Liver (tissue), 9 donors: ENCODE data around the gene ZNF664. TPM values are rescaled to one million over a fixed set of nuclear protein-coding genes. Genes with fewer than 3 reads are reported as not detected.

Experiments used
- DNase-seq: peaks from one replicate; pipeline ENCODE4 v3.0.0-alpha.2; 2017; ENCODE audit warnings: low spot score
- H3K27ac ChIP-seq, 2 donors: one replicate each; pipeline ENCODE4 v1.7.0; 2013; ENCODE audit warnings: inconsistent platforms in 2 of 2, low read length in 2 of 2, control low read depth in 1 of 2, low read depth in 1 of 2, mild to moderate bottlenecking in 1 of 2
- H3K27me3 ChIP-seq, 4 donors: one replicate each; pipeline versions ENCODE4 v1.6.1 to v1.7.0; 2013; ENCODE audit warnings: low read length in 3 of 4, inconsistent platforms in 1 of 4, mild to moderate bottlenecking in 1 of 4, moderate library complexity in 1 of 4; ENCODE audit not compliant: control insufficient read depth in 4 of 4, insufficient read depth in 4 of 4
- H3K36me3 ChIP-seq, 4 donors: one replicate each; pipeline versions ENCODE4 v1.6.1 to v1.7.0; 2013; ENCODE audit warnings: low read length in 3 of 4, mild to moderate bottlenecking in 3 of 4, low read depth in 1 of 4, moderate library complexity in 1 of 4; ENCODE audit not compliant: control insufficient read depth in 4 of 4, insufficient read depth in 3 of 4
- H3K4me1 ChIP-seq, 4 donors: one replicate each; pipeline versions ENCODE4 v1.6.1 to v1.7.0; 2013; ENCODE audit warnings: low read length in 3 of 4, mild to moderate bottlenecking in 3 of 4, moderate library complexity in 1 of 4; ENCODE audit not compliant: control insufficient read depth in 4 of 4, insufficient read depth in 4 of 4
- H3K4me3 ChIP-seq, 3 donors: one replicate each; pipeline versions ENCODE4 v1.6.1 to v1.7.0; 2013; ENCODE audit warnings: low read length in 3 of 3, control low read depth in 1 of 3, low read depth in 1 of 3, mild to moderate bottlenecking in 1 of 3
- H3K9ac ChIP-seq, 2 donors: one replicate each; pipeline ENCODE4 v1.7.0; 2013; ENCODE audit warnings: low read length in 2 of 2, mild to moderate bottlenecking in 2 of 2, moderate library complexity in 2 of 2, control low read depth in 1 of 2, low read depth in 1 of 2
- H3K9me3 ChIP-seq, 4 donors: one replicate each; pipeline versions ENCODE4 v1.6.1 to v1.7.0; 2013; ENCODE audit warnings: low read length in 3 of 4; ENCODE audit not compliant: control insufficient read depth in 4 of 4
- CTCF ChIP-seq: fragments of 150-350 bp; IDR thresholded peaks from 2 replicates; pipeline ENCODE4 v1.5.1; 2017; ENCODE audit warnings: improper control_type of control experiment, low read depth, low read length; ENCODE audit not compliant: missing input control
- EGR1 ChIP-seq, 2 donors: IDR thresholded peaks; 2 replicates each; pipeline ENCODE4 v1.6.1; 2016 to 2018; ENCODE audit warnings: antibody characterized with exemption in 2 of 2, low read depth in 2 of 2
- FOXA1 ChIP-seq: IDR thresholded peaks from 2 replicates; pipeline ENCODE4 v1.6.1; 2016; ENCODE audit warnings: antibody characterized with exemption
- FOXA2 ChIP-seq: IDR thresholded peaks from 2 replicates; pipeline ENCODE4 v1.6.1; 2016; ENCODE audit warnings: antibody characterized with exemption
- GABPA ChIP-seq, 2 donors: IDR thresholded peaks in 1 of 2; conservative IDR thresholded peaks in 1 of 2; 2 replicates each; pipeline ENCODE4 v1.6.1; 2016; ENCODE audit warnings: antibody characterized with exemption in 2 of 2, mild to moderate bottlenecking in 1 of 2, moderate library complexity in 1 of 2
- HNF4A ChIP-seq, 2 donors: conservative IDR thresholded peaks; 2 replicates each; pipeline ENCODE4 v1.6.1; 2016; ENCODE audit warnings: antibody characterized with exemption in 2 of 2, mild to moderate bottlenecking in 2 of 2
- HNF4G ChIP-seq: IDR thresholded peaks from 2 replicates; pipeline ENCODE4 v1.6.1; 2016; ENCODE audit warnings: antibody characterized with exemption
- JUND ChIP-seq, 2 donors: IDR thresholded peaks; 2 replicates each; pipeline ENCODE4 v1.6.1; 2016; ENCODE audit warnings: antibody characterized with exemption in 2 of 2
- MAX ChIP-seq: IDR thresholded peaks from 2 replicates; pipeline ENCODE4 v1.6.1; 2016; ENCODE audit warnings: antibody characterized with exemption
- NR2F2 ChIP-seq: IDR thresholded peaks from 2 replicates; pipeline ENCODE4 v1.6.1; 2016; ENCODE audit warnings: antibody characterized with exemption
- RAD21 ChIP-seq, 2 donors: IDR thresholded peaks; 2 replicates each; pipeline ENCODE4 v1.6.1; 2016; ENCODE audit warnings: antibody characterized with exemption in 2 of 2, mild to moderate bottlenecking in 2 of 2
- RXRA ChIP-seq, 2 donors: IDR thresholded peaks; 2 replicates each; pipeline ENCODE4 v1.6.1; 2017 to 2018; ENCODE audit warnings: antibody characterized with exemption in 2 of 2, mild to moderate bottlenecking in 1 of 2
- SP1 ChIP-seq: IDR thresholded peaks from 2 replicates; pipeline ENCODE4 v1.6.1; 2018; ENCODE audit warnings: antibody characterized with exemption, mild to moderate bottlenecking
- TAF1 ChIP-seq: conservative IDR thresholded peaks from 2 replicates; pipeline ENCODE4 v1.6.1; 2016; ENCODE audit warnings: antibody characterized with exemption, mild to moderate bottlenecking
- ZBTB33 ChIP-seq: IDR thresholded peaks from 2 replicates; pipeline ENCODE4 v1.6.1; 2016; ENCODE audit warnings: antibody characterized with exemption
- WGBS: extraction: QIAGEN DNeasy Blood & Tissue Kit; methylation state at CpG from one replicate; pipeline ENCODE4 v1.1.7; 2013; 5-methylcytosine and 5-hydroxymethylcytosine counted together
- polyA plus RNA-seq, 2 donors: library from polyadenylated mRNA; stranded (reverse) in 1 of 2; unstranded in 1 of 2; fragments of 200-250 nt in 1 of 2; fragments of >200 nt in 1 of 2; fragmentation: Nextera tagmentation in 1 of 2; extraction: Ambion mirVana in 1 of 2; gene quantifications; one replicate each; pipeline versions ENCODE4 v1.2.1 to v1.2.3, GENCODE V29; 2013 to 2015
- total RNA-seq, 2 donors: library from RNA; depleted of rRNA; stranded (reverse); fragments of >200 nt; gene quantifications; one replicate each; pipeline ENCODE4 v1.2.3, GENCODE V29; 2014
- TF ChIP-seq, protein P1 (sequence below): IDR thresholded peaks from 2 replicates; pipeline ENCODE4 v1.6.1; 2016; ENCODE audit warnings: antibody characterized with exemption, mild to moderate bottlenecking
- donor health status: healthy.
- donor health status: healthy.
- donor health status: healthy.
- donor health status: healthy.
- donor health status: healthy.

ZNF664 gene
- total and polyA plus RNA-seq, 4 donors, result 7.2 to 40.3 (median 29.6) TPM

DNA sequence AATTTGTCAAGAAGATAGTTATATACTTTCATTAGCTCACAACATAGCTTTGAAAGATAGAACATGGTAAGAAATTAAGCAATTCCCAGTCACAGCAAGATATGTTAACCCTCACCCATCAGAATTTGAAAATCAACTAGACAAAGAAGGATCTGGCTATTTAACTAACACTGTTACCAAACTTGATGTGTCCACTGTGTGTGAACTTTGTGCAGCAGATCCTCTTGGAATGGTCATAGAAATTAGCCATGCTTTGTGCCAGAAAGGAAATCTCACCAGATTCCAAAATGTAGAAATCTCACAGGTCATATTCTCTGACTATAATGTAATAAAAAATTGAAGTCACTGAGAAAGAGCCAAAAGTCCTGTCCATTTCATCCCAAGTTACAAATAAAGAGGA is 46.1 kb downstream of the ZNF664 start (continued):
- TF ChIP-seq, protein P1, sequence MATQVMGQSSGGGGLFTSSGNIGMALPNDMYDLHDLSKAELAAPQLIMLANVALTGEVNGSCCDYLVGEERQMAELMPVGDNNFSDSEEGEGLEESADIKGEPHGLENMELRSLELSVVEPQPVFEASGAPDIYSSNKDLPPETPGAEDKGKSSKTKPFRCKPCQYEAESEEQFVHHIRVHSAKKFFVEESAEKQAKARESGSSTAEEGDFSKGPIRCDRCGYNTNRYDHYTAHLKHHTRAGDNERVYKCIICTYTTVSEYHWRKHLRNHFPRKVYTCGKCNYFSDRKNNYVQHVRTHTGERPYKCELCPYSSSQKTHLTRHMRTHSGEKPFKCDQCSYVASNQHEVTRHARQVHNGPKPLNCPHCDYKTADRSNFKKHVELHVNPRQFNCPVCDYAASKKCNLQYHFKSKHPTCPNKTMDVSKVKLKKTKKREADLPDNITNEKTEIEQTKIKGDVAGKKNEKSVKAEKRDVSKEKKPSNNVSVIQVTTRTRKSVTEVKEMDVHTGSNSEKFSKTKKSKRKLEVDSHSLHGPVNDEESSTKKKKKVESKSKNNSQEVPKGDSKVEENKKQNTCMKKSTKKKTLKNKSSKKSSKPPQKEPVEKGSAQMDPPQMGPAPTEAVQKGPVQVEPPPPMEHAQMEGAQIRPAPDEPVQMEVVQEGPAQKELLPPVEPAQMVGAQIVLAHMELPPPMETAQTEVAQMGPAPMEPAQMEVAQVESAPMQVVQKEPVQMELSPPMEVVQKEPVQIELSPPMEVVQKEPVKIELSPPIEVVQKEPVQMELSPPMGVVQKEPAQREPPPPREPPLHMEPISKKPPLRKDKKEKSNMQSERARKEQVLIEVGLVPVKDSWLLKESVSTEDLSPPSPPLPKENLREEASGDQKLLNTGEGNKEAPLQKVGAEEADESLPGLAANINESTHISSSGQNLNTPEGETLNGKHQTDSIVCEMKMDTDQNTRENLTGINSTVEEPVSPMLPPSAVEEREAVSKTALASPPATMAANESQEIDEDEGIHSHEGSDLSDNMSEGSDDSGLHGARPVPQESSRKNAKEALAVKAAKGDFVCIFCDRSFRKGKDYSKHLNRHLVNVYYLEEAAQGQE, result no peak

DNA sequence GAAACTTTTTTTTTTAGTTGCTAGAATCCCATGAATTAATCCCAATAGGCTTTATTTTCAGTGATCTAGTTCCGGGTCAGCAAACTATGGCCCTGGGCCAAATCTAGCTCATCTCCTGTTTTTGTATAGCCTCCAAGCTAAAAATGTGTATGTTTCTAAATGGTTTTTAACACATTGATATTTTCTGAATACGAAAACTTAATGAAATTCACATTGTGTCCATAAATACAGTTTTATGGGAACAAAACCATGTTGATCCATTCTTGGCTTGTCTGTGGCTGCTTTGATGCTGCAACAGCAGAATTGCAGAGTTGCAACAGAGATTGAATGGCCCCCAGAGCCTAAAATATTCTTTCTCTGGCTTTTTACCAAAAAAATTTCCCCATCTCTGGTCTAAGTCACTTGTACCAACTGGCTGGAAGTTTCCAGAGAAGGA is 47.5 kb downstream of the ZNF664 start:
- Histone ChIP-seq H3K9ac (no peak overlapping the region), H3K4me1 (peaks cover 0 to 10% (median 6%) of the 10 kb centered on the region in 4 donors), H3K4me3 (no peak overlapping the region), H3K27ac (no peak overlapping the region), H3K9me3 (no peaks in the 10 kb centered on the region), H3K27me3 (no peaks in the 10 kb centered on the region), H3K36me3 (no peaks in the 10 kb centered on the region)
- no peak for TF ChIP-seq HNF4G
- no peak for TF ChIP-seq EGR1 (IDR thresholded peaks at IDR 0.05; ENCODE audit: low read depth in 2 of 2)
- TF ChIP-seq RXRA (IDR thresholded peaks at IDR 0.05), result no peak
- TF ChIP-seq GABPA (IDR thresholded peaks at IDR 0.05 in 1 of 2, conservative IDR thresholded peaks at IDR 0.05 in 1 of 2), result no peak
- TF ChIP-seq, protein P1, result no peak
- no peak for TF ChIP-seq CTCF
- no peak for TF ChIP-seq MAX
- no peak for TF ChIP-seq HNF4A (conservative IDR thresholded peaks at IDR 0.05)
- no peak for TF ChIP-seq FOXA2
- DNase-seq, result no peak
- WGBS, result 76% methylated on average over 2 of the region's 2 CpGs

GRCh38 chr12:124021007-124021406 is 48.0 kb downstream of the ZNF664 start:
- no peaks in the 10 kb centered on the region for H3K27me3 ChIP-seq
- 84% methylated on average over 3 of the region's 3 CpGs for WGBS
- H3K36me3 ChIP-seq, result no peaks in the 10 kb centered on the region
- H3K4me1 ChIP-seq, result peaks cover 0 to 10% (median 6%) of the 10 kb centered on the region in 4 donors
- TF ChIP-seq TAF1 (no peak), NR2F2 (no peak), RAD21 (IDR thresholded peaks at IDR 0.05) (no peak), ZBTB33 (no peak), SP1 (no peak), EGR1 (IDR thresholded peaks at IDR 0.05; ENCODE audit: low read depth in 2 of 2) (no peak), MAX (no peak), HNF4G (no peak), RXRA (IDR thresholded peaks at IDR 0.05) (no peak), FOXA1 (no peak), FOXA2 (no peak), GABPA (IDR thresholded peaks at IDR 0.05 in 1 of 2, conservative IDR thresholded peaks at IDR 0.05 in 1 of 2) (no peak), JUND (IDR thresholded peaks at IDR 0.05) (no peak)
- no peak overlapping the region for H3K27ac ChIP-seq
- H3K9ac ChIP-seq, result no peak overlapping the region
- no peaks in the 10 kb centered on the region for H3K9me3 ChIP-seq
- no peak for DNase-seq
- no peak overlapping the region for H3K4me3 ChIP-seq
